RWPE1 (cell line): ENCODE results near the gene CRYBA4.

Source experiments
- CTCF ChIA-PET: fragments of 350-600 bp; sonication (Branson Sonifier 250); formaldehyde crosslinking; extraction: SDS; loops from one replicate; lab custom pipeline; 2021; lab: Yijun Ruan, JAX
- POLR2A ChIA-PET: fragments of 400-600 bp; formaldehyde crosslinking; extraction: SDS; loops from one replicate; lab custom pipeline; 2020; ENCODE audit warnings: antibody characterized with exemption; ENCODE audit not compliant: low non-redundant PET; lab: Yijun Ruan, JAX
- DNase-seq: peaks from one replicate; pipeline ENCODE4 v3.0.0; 2012; ENCODE audit warnings: low spot score
- H3K27ac ChIP-seq: fragments of 450-650 bp; 2 replicates; pipeline ENCODE4 v1.5.1; 2017
- CTCF ChIP-seq: fragments of 450-650 bp; conservative IDR thresholded peaks from 2 replicates; pipeline ENCODE4 v1.5.1; 2017; ENCODE audit warnings: low read depth, mild to moderate bottlenecking

Gene CRYBA4

DNA sequence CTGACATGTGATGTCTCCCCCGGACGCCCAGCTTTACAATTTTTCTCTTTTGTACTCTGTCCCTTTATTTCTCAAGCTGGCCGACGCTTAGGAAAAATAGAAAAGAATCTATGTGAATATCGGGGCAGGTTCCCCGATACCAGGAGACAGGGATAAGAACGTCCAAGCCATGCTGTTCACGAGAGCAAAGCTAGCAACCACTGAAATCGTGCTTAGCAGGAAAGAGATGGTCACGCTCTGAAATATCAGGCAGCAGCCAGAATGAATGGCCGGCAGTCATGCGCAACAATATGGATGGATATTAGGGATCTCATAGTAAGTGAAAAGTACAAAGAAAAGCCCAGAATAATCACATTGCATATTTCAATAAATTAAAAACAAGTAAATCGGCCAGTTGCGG lies 7.4 kb upstream of the CRYBA4 start:
- ChIA-PET POLR2A (no interaction called here), CTCF (no interaction called here)
- no peak for DNase-seq
- TF ChIP-seq CTCF = no peak
- H3K27ac ChIP-seq = no peak overlapping the region

- ChIA-PET POLR2A (no interaction called here), CTCF (no interaction called here)
- no peak overlapping the region for H3K27ac ChIP-seq
- TF ChIP-seq CTCF = no peak
- no peak for DNase-seq
Measured at GRCh38 chr22:26615149-26615548, 6.6 kb upstream of the CRYBA4 start.

GRCh38 chr22:26615830-26616435 lies 5.8 kb upstream of the CRYBA4 start:
- ChIA-PET POLR2A (no interaction called here), CTCF (no interaction called here)
- no peak for DNase-seq
- no peak for TF ChIP-seq CTCF
- H3K27ac ChIP-seq = no peak overlapping the region

GRCh38 chr22:26616650-26617049 lies 5.1 kb upstream of the CRYBA4 start:
- no peak overlapping the region for H3K27ac ChIP-seq
- DNase-seq = no peak
- ChIA-PET POLR2A (no interaction called here), CTCF (no interaction called here)
- no peak for TF ChIP-seq CTCF

DNA sequence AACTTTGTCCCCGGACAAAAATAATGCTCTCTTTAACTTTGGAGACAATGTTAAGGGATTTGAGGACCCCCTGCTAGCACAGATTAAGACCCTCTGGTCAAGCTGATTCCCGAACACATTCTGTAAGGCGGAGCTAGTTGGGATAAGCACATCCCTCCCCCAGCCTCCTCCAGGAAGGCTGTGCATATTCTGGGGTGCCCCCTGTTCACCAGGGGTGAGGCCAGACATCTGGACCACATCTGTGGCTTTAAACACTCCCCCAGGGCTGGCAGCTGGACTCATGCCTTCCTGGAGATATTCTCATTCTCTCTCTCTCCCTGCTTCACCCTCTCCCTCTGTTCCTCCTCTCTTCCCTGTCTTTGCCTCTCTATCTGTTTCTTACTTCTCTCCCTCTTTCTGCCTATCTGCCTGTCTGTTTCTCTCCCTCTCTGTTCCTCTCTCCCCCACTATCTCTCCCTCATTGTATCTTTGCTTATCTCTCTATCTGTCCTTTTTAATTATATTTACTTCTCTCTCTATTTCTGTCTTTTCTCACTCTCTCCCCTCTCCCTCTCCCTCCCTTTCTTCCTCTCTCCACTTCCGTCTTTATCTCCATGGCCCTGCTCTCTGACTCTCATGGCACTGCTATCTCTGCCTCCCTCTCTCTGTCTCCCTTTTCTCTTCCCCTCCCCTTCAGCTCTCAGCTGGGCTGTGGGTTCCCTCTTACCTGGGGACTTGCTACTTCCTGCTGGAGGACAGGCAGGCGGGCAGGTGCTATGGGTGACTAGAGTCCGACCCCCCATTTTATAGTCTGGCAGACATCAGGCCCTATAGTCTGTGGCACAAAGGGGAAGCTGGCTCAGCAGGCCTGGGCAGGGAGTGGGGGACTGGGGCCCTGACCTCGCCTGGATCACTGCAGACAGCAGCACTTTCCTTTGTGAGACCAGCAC lies 4.2 kb upstream of the CRYBA4 start, which contains the start of gene CRYBB1:
CRYBB1 (minus strand) TSS at position 757 of the 929 bp plus-strand sequence. CDS start 1,708 bp downstream, outside the sequence.
- CTCF ChIA-PET = no interaction called here
- DNase-seq = no peak
- H3K27ac ChIP-seq = no peak within 1 kb of the TSS
- TF ChIP-seq CTCF = no peak
- POLR2A ChIA-PET = no interaction called here

GRCh38 chr22:26618455-26618854 lies 3.3 kb upstream of the CRYBA4 start:
- no peak overlapping the region for H3K27ac ChIP-seq
- TF ChIP-seq CTCF = no peak
- ChIA-PET POLR2A (no interaction called here), CTCF (no interaction called here)
- DNase-seq = no peak
